Right kidney (tissue), 1 donor: ENCODE measurements around the gene PHLDB3.
A peak's percentile ranks its signal among the peaks of the same experiment; 100 is the strongest.
"Not testable (repeated sequence)": the region's sequence is repeated elsewhere in the genome, so short reads cannot be mapped to it uniquely, and the experiment has no call there.

Experiments
- DNase-seq: peaks from one replicate; pipeline ENCODE4 v3.0.0-alpha.2; 2016

PHLDB3 gene

GRCh38 chr19:43444531-43445287 lies 59.8 kb downstream of the PHLDB3 start:
- DNase-seq, result no peak

GRCh38 chr19:43444091-43444490 lies 60.5 kb downstream of the PHLDB3 start:
- not testable (repeated sequence) for DNase-seq

GRCh38 chr19:43441716-43442115 lies 62.8 kb downstream of the PHLDB3 start:
- no peak for DNase-seq

- no peak for DNase-seq
Measured at GRCh38 chr19:43439709-43440063, 64.9 kb downstream of the PHLDB3 start.

DNA sequence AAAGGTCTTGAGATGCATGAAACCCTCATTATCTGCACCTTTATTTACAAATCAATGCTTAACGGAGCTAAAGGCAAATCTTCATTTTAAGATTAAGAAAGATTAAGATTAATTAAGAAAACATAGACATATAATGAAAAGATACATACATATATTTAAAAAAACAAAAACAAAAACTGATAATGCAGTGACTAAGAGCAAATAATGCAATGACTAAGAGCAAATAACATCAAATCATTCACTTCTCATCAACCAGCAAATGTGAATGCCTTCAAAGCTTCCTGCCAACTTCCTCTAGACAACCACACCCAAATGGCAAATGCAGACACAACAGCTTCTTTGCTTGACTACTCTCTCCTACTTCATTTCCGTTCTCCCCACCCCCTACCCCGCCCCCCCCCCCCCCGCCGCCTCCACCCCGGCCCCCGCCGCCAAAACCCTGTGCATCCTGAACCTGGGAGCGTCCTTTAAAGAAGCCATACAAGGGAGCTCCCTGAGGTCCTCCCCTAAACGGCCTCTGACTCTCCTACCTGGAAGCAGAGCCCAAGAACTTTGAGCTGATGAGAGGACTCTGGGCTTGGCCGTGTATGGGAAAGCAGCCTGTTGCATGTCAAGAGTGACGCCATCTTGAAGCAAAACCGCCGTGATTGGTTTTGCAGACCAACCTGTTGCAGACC lies 65.4 kb downstream of the PHLDB3 start:
- no peak for DNase-seq

DNA sequence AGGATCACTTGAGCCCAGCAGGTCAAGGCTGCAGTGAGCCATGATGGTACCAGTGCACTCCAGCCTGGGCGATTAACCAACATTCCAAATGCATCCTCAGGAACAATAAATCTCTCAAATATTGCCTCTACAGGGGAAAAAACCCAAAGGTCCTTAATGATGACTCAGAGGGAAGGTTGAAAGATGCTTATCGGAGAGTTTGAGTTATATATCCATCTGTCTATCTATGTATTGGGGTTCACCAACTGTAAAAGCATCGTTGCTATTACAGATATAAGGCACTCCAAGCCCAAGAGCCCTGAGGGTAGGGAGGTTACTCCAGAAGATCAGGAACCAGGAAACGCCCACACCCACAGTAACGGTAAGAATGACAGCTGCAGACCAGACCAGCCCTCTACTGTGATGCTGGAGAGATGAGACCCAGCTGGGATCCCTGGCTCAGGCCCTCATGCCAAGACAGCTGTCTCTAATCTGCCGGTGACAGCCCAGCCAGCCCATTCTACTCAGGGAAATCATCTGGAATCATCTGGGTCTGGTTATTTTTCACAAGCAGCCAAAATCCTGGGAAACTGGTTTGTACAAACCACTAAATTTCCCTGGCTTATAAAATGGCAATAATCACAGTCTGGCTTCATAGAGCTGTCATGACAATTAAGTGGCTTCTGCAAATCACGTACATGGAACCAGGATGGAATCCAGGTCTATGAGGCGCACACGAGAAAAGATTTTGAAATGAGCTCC lies 66.1 kb downstream of the PHLDB3 start:
- peak; percentile 36 for DNase-seq

- DNase-seq, result no peak
Measured at GRCh38 chr19:43437712-43438111, 66.8 kb downstream of the PHLDB3 start.

GRCh38 chr19:43437284-43437683 lies 67.3 kb downstream of the PHLDB3 start:
- DNase-seq, result not testable (repeated sequence)

DNA sequence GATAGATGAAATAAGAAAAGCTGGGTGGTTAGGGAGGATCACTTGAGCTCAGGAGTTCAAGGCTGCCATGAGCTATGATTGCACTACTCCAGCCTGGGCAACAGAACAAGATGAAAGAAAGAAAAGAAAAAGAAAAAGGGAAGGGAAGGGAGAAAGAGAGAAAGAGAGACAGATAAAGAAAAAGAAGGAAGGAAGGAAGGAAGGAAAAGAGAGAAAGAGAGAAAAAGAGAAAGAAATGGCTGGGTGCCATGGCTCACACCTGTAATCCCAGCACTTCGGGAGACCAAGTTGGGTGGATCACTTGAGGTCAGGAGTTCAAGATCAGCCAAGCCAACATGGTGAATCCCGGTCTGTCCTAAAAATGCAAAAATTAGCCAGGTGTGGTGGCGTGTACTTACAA lies 68.8 kb downstream of the PHLDB3 start:
- no peak for DNase-seq

DNA sequence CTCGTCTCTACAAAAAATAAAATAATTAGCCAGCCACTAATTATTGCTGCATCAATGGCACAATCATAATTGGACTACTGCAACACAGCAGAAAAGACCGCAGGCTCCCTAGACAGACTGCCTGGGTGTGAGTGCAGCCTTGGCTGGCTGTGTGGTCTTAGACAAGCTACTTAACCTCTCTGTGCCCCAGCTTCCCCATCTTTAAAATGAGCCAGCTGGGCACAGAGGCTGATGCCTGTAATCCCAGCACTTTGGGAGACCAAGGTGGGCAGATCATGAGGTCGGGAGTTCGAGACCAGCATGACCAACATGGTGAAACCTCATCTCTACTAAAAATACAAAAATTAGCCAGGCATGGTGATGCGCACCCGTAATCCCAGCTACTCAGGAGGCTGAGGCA lies 70.9 kb downstream of the PHLDB3 start:
- DNase-seq, result no peak

DNA sequence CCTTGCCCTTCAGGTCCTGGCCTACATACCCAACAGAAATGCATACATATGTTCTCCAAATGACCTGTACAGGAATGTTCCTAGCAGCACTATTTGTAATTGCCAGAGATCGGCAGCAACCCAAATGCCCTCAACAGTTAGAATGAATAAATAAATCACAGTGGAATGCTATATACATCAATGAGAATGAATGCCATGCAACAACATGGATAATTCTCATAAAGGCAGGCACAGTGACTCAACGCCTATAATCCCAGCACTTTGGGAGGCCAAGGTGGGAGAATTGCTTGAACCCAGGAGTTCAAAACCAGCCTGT lies 71.2 kb downstream of the PHLDB3 start:
- no peak for DNase-seq

GRCh38 chr19:43430976-43431375 lies 73.6 kb downstream of the PHLDB3 start:
- no peak for DNase-seq

GRCh38 chr19:43430142-43430710 lies 74.3 kb downstream of the PHLDB3 start:
- DNase-seq, result no peak

DNA sequence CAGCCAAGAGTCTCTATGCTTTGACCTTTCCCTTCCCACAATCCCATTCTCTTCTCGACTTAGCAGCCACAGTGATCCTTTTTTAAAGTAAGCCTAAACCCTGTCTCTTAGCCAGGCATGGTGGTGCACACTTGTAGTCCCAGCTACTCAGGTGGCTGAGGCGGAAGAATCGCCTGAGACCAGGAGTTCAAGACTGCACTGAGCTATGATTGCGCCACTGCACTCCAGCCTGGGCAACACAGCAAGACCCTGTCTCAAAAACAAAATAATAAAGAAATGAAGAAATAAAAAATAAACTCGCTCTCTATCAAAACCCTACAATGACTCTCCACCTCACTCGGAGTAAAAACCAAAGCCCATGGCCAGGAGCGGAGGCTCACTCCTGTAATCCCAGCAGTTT lies 75.2 kb downstream of the PHLDB3 start:
- no peak for DNase-seq

DNA sequence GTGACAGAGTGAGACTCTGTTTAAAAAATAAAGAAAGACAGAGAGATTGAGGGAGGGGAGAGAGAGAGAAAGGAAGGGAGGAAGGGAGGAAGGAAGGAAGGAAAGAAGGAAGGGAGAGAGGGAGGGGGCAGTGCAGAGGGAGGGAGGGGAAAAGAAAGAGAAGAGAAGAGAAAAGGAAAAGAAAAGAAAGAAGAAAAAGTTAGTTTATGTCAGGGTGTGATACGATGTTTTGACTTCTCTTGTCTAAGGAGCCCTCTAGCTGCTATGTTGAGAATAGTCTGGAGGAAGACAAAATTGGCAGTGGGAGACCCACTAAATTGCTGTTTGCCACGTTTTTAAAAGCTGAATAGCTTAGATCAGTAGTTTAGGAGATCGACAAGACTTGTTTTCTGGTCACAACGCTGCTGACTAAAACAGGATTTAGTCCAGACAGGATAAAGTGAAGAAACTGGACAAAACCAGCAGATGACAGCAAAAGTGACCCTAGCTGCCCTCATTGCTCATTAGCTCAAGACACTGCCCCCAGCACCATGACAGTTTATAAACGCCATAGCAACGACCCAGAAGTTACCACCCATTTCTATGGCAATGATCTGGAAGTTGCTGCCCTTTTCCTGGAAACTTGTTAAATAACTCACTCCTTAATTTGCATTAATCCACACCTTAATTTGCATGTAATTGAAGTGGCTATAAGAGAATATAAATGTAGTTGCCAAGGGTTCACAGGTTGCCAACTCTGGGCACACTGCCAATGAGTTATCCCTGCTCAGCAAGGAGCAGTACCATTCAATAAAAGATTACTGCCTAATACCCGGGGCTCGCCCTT lies 78.8 kb downstream of the PHLDB3 start:
- no peak for DNase-seq
